UCSD-AML1 (cell line): Measurements from ENCODE around the gene MAPK11.

Source experiments
- DNase-seq: peaks from one replicate; lab custom pipeline; 2025; ENCODE audit not compliant: unreplicated experiment; lab: John Stamatoyannopoulos, UW

Gene MAPK11

DNA sequence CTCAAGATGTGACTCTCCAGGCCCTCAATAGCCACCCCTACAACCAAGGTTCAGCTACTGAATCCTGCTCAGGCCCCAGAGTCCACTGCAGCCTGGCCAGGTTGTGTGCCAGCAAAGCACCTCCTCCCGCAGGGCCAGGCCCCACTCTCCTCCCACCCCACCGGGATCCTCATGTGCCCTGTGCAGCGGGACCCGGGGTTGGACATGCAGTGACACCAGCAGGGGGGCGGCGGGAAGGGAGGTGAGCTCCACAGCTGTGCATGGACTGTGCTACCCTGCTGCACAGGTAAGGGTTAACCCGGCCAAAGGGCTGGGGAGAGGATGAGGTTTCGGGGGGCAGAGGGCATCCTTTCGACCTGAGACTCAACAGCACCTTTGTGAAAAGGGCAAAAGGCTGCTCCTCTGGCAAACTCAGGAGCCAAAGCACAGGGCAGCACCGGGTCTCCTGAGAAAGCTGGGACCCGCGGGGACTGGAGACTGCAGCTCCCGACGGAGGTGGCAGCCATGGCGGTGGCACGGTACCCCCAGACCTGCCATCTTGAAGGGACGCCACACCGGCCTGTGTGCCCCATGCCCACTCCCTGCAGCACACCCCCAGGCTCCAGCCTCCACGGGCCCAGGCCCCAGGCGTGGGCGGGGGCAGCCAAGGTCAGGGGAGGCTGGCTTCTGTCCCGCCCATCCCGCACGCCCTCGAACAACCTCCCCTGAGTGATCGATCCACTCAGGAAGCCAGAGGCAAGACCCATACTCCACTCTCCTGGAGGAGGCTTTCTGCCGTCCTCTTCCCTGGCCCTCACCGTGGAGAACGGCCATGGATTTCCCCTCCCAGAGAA, 26.7 kb upstream of the MAPK11 start:
- no peak for DNase-seq

DNA sequence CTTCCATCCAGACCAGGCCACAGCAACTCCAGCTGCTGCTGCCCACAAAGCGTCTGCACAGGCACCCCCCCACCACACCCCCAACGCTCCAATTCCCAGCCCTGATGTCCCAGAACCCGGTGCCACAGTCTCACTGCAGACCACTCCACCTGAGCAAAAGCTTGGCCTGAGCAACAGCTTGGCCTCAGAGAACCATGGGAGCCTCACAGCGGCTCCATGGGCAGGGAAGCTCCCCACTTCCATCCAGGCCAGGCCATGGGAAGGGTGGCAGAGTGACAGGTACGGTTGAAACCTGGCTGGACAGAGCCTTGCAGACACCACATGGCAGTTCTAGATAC, 24.1 kb upstream of the MAPK11 start:
- no peak for DNase-seq

DNA sequence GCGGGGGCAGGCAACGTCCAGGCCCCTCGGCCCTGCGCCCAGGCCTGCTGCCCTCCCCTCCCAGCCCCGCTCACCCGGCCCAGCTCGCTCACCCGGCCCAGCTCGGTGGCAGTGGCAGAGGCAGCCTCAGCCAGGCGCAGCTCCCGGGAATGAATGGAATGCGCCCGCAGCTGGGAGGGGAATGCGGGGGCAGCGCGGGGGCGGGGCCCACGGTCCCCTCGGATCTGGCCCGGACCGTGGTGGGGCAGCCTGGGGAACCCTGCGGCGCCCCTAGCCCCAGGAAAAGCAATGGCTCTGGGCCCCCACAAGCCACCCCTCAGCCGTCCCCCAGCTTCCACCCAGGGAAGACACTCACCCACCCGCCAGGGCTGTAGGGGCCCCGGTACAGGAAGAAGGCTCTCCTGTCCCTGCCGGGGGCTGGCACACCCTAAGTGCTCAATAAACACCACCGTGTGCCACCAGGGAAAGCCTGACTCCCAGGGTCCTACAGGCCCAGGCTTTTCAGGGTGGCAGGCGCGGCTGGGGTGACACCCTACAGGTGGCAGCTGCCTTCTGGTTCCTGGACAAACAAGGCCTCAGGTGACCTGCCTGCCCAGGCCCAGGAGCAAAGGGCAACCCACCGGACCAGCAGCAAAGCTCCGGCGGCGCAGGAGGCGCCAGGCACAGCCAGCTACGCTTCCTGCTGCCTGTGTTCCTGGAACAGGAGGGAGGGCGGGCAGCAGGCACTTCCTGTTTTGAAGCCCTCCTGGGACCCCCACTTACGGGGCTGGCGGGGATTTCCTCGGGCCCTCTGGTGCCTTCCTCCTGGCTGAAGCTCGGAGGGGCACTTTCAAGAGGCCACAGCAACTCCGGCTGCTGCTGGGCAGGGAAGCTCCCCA, 23.5 kb upstream of the MAPK11 start:
- peak; percentile 72 for DNase-seq

DNA sequence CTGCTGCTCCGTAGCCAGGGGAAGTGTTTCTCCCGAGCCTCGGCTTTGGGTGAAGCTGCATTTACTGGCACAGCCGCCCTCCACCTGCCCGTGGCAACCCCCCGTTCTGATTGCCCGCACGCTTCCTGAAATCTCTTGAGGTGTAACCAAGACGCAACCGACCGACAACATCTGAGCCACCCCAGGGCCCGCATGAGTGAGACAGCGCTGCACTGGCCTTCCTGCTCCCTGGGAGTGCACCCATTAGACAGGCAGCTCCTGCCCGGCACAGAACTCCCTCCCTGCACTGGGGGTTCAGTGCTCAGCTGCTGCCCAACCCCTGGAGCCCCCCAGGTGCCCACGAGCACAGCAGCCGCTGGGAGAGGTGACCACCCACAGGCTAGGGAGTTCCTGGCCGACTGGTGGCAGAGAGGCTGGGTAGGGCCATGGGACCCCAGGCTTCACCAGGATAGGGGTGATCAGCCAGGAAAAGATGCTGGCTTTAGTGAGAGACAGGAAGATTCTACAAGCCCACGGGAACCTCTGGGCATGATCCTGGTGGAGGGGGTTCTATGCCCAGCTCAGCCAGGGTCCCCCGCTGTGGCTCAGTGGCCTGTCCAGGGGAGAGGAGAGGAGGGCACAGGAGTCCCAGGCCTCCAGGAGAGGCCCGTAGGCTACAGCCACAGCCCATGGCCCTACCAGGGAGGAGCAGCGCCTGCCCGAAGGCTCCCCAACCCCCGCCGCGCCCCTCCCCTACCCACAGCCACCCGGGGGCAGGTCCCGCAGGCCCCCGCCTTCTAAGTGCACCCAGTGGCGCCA, 22.7 kb upstream of the MAPK11 start:
- no peak for DNase-seq

DNA sequence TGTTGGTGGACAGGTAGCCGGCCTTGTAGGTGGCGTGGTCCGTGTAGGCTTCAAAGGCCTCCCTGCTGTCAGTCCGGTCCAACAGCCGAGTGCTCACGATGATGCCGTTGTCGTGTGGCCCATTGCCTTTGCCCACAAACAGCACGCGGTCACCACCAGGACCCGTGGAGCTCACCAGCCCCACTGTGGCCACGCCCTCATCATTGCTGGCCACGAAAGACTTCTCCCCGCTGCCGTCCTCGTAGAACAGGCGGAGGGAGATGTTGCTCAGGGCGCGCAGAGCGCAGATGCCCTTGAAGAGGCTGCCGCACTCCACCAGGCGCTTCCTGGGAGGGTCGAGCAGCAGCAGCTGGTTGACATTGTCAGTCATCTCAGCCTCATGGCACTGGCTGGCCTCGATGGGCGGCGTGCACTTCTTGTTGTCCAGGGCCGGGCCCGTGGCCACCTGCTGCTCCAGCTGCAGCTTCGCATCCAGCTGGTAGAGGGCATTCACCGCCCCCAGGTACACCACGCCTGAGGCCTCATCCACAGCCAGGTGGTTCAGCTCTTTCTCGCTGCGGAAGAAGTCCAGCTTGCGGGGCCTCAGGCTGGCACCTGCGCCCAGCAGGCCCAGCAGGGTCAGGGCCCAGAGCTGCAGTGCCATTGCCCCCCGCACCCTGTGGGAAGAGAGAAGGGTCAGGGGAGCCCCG, 19.9 kb upstream of the MAPK11 start:
- DNase-seq = no peak

DNA sequence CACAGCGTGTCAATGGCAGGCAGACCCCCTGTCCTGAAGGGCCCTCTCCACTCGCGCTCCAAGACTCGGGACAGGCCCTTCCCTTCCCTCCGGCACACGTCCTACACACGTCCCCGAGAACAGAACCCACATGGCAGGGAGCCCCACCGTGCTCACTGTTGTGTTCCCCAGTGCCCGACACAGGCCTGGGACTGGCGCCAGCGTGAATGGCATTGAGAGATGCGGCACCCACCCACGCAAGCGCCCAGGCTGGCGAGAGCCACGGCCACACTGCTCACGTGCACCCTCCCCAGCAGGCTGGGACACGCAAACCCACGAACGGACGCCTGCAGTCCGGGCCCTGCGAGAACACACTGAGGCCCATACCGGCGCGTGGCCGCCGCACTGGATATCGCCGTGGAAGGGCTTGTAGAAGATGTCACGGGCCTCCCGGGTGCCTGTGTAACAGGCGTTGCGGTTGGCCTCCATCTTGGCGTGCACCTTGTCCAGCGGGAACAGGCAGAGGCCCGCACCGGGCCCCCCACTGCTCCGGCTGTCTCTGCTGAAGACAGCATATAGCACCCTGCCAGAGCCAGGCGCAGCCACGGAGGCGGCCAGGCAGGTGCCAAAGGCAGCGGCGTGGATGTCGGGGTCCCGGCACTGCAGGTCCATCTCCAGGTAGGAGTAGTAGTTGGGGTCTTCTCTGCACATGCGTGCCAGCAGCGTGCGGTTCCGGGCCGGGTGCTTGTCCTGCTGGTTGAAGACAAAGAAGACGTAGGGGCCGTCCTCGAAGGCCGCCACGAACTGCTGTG, 19.2 kb upstream of the MAPK11 start:
- DNase-seq = no peak

DNA sequence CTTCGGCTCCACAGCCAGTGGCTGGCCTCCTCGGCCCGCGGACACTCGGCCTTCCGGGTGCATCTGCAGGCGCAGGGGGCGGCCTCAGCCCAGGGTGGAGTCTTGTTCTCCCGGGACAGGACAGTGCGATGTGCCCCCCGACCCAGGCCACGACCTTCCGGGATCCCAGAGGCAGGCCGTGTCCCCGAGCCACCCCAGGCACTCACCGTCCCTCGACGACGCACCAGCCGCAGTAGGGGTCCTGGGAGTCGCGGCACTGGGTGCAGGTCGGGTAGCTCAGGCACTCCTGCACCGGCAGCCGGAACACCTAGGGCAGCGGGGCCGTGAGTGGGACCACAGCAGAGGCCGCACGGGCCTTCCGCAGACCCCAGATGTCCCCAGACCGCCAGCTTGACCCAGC, 17.6 kb upstream of the MAPK11 start:
- DNase-seq = no peak

DNA sequence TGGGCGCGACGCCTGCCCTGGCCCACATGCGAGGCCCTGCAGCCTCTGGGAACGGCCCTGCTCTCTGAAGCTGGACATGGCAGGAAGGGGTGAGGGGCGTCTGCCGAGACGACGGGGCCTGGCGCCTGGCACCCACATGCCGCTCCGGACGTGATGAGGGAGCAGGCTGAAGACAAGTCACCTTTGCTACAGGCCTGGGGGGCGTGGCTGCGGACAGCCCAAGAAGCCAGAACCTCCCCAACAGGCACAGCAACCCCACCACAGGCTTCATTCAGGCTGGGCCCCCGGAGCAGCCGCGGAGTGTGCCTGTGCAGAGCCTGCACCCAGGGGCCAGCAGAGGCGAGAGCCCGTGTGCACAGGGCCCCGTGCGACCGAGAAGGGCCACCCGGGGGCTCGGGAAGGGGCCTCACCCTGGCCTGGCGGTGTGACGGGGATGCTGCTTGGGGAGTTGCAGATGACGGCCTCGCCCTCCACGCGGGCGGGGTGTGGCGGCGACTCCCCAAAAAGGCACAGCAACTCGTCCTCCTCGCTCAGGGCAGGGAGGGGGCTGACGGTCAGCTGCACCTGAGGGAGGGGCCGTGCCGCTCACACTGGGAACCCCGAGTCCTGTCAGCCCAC, 16.6 kb upstream of the MAPK11 start:
- no peak for DNase-seq

DNA sequence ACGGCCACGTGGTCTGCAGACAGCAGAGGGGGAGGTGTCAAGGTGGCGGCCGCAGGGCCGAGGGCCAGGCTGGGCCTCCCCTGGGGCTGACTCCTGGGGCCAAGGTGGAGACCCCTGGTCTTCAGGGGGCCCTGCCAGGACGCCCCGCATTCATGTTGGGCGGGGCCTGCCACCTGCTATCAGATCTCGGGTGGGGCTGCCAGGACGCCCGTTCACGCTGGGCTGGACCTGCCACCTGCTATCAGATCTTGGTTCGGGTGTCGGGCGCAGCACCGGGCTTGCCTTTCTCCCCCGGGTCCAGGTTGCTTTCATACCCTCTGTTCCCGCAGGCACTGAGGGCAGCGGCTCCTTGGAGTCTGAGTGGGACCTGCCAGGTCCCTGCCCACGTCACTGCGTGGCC, 16.1 kb upstream of the MAPK11 start:
- no peak for DNase-seq

DNA sequence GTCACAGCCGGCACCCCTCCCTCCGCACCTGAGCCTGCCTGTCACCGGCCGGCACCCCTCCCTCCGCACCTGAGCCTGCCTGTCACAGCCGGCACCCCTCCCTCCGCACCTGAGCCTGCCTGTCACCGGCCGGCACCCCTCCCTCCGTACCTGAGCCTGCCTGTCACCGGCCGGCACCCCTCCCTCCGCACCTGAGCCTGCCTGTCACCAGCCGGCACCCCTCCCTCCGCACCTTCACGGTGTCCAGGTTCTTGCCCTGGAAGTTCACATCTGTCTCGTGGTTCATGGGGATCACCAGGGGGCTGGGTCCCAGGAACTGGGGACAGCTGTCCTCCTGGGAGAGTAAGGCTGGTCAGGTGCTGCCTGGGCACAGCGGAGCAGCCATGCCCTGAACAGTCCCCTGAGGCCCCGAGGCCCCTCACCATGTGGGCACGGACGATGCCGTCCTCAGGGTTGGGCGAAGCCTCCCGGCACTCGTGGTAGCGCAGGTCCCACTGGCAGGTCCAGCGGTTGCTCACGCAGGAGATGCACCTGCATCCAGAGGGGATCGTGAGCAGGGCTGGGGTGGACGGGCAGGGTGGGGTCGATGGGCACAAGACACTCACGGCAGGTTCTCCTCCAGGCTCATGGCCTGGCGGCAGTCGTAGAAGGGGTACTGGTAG, 15.5 kb upstream of the MAPK11 start:
- no peak for DNase-seq

DNA sequence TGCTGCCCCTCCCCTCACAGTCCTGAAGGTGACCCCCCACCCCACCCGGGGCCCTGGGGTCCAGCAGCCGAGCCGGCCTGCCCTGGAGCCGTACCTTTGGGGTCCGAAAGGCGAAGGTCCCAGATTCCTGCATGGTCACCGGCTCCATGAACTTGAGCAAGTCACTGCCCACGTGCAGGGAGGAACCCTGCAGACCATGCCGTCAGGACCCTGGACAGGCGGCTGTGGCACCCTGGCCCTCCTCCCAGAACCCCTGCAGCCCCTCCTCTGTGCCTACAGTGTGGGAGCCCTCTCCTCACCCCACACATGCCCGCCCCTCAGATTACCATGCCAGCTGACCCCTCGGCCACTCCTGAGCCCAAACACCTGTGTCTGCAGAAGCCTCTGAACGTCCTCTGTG, 14.3 kb upstream of the MAPK11 start:
- DNase-seq = no peak

DNA sequence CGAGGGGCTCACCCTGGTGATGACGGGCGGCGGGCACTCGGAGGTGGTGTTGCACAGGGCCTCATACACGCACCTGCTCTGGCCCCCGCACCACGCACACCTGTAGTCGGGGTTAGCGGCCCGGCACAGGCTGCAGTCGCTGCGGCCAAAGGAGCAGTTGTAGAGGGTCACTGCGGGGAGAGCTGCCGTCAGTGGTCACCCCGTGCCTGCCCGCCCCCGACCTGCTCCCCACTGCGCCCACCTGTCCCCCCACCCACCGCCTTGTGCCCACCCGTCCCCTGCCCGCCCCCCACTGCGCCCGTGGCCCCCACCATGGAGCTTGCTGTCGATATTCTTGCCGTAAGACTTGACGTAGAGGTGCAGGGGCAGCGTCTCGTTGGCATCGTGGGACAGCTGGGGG, 13.6 kb upstream of the MAPK11 start:
- DNase-seq = no peak

DNA sequence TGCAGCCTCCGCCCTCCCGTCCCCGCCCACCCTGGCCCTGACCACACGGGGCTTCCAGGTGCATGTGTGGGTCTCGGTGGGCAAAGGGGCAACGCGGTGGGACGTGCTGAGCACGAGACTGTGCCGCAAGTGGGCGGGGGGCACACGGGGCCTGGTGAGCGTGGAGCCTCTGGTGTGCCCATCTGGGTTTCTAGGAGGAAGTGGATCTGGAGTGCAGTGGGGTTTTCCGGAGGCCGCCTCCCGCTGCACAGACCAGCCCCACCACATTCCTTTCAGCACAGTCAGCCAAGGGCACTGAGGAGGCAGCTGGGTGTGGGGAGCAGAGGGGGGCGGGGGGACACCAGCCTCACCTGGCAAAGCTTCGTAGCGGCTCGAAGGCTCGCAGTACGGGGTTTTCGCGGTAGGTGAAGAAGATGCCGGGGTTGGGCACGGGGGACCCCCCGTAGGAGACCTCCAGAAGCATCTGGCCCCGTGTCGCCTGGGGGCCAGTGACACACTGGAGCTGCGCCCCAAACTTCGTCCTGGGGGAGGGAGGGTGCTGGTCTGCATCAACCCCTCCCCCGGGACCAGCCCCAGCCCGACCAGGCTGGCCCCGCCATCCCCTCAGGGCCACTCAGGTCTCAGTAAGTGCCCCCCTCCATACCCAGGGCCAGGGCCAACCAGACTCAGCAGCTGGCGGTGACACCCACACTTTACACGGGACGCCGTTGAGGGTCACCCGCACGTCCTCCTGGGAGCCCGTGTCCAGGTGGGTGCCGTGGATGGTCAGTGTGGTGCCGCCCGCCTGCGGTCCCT, 12.4 kb upstream of the MAPK11 start:
- no peak for DNase-seq

DNA sequence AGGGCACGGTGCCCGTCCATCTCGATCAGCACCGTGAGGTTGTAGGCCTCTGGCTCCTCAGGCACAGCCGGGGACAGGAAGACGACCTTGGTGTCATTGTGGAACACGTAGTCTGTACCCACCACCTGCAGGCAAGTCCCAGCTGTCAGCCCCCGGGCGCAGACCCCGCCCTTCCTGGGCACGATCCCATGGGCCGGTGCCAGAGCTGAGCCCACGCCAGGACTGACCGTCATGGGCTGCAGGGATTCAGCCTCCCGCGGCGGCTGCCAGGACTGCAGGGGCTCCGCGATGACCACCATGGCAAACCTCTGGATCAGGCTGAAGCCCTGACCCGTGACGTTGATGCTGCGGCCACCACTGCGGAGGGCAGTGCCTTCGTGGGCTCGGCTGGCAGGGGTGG, 11.8 kb upstream of the MAPK11 start:
- no peak for DNase-seq

DNA sequence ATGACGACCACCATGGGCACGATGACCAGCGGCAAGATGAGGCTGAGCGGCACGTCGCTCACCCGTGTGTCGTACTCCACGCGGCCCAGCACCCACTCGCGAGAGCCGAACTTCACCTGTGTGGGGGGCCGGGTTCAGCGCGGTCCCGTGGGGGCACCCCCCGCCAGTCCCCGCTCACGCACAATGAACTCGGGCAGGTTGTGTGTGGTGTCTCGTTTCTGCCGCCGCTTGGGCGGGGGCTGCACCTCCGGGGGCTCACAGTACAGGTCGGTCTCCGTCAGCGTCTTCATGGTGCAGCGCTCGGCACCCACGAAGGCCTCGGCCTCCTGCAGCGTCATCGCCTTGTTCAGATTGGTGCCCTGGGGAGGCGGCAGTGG, 11.2 kb upstream of the MAPK11 start:
- no peak for DNase-seq

DNA sequence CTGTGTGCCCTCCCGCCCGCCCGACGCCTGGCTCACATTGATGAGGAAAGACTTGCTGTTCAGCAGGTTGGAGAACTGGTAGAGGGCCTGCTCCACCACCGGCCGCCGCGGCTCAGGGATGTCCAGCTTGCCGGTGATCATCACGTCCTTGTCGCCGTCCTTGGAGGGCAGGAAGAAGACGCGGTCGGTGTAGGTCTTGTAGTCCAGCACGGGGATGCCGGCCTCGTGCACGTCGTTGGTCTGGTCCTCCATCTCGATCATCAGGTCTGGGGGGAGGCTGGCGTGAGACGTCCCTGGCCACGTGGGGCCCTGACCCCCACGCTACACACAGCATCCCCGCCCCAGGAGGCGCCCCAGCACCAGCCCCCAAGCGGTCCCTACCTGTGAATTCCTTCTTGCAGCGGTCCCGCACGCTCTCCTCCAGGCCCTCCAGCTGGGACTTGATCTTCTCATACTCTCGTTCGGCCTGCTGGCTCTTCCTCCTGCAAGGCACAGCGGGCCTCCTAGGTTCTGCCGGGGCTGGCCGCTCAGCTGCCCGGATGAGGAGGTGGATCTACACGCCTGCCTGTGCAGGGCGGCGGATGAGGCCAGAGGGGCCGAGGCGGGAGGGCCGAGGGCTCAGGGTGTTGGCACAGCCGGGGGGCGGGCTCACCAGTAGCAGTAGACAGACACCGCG, 10.7 kb upstream of the MAPK11 start:
- no peak for DNase-seq

DNA sequence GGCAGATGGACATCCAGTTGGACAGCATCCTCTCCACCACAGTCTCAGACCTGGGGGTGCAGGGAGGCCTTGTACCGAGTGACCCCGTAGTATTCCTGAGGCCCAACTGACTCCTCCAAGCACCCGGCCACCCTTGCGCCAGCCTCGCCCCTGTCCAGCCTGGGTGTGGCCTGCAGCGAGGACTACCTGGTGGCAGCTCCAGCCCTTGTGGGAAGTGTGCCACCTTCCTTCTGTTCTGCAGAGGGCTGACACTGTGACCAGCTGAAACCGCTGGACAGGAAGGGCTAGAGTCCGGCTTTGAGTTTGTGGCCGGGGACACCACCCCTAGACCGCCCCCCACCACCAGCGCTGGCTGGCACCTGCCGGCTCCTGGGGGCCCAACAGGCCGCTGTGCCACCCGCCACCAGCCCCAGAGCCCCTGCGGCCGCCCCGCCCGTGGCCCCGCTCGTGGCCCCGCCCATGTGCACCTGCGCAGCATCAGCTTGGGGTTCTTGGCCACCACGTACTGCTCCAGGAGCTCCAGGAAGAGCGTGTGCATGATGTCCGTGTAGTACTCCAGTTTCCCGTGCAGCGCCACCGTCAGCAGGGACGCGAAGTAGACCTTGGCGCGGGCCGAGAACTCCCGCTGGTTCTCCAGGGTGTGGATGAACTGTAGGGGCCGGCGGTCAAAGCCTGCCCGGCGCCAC, 10.0 kb upstream of the MAPK11 start:
- DNase-seq = no peak
